HL-60 (cell line): ENCODE results near the gene SDF4.

ENCODE experiments used
- GABPA ChIP-seq: IDR thresholded peaks from 2 replicates; pipeline ENCODE4 v1.6.1; 2012; ENCODE audit warnings: low read depth
- POLR2AphosphoS5 ChIP-seq: IDR thresholded peaks from 2 replicates; pipeline ENCODE4 v1.6.1; 2012; ENCODE audit warnings: low read depth
- SPI1 ChIP-seq: IDR thresholded peaks from 2 replicates; pipeline ENCODE4 v1.6.1; 2012; ENCODE audit warnings: low read depth, mild to moderate bottlenecking, borderline replicate concordance
- TF ChIP-seq, protein P1 (sequence below): IDR thresholded peaks from one replicate; pipeline ENCODE4 v1.5.1; 2011; ENCODE audit warnings: low read length, control low read depth, inconsistent platforms; ENCODE audit not compliant: insufficient read depth
- TF ChIP-seq, protein P2 (sequence below): IDR thresholded peaks from 2 replicates; pipeline ENCODE4 v1.6.1; 2012; ENCODE audit warnings: low read depth; ENCODE audit not compliant: insufficient replicate concordance

DNA sequence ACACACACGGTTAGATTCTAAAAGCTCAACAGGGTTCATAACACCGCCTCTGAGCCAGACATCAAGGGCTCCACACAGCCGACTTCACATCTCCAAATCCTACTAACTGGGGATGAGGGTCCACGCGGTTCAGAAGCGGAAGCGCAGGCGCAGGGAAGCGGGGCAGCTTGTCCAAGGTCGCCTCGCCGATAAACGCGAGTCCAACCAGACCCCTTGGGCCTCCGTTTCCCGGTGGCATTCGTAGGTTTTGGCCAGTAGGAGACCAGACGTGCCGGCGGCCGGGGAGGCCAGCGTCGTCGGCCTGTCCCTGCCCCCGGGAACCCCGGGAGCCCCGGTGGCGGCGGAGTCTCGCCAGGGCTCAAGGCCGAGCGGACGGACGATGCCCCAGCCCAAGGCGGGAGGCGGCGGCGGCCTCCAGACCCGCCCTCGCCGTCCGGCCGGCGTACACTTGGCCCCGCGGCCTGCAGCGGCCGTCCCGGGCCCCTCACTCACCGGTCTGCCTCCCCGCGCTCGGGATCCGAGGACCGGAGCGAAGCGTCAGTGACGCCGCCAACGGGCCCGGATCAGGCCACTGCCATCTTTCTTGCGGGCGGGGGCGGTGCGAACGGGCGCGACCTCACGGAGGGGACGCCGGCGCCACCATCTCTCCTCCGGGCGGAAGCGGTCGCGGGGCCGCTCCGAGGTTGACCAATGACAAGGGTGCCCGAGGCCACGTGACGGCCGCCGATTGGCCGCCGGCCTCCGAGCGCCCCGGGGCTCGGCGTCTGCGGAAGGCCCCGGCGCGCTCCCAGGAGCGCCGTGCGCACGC is at the start of gene SDF4:
- TF ChIP-seq, protein P1, sequence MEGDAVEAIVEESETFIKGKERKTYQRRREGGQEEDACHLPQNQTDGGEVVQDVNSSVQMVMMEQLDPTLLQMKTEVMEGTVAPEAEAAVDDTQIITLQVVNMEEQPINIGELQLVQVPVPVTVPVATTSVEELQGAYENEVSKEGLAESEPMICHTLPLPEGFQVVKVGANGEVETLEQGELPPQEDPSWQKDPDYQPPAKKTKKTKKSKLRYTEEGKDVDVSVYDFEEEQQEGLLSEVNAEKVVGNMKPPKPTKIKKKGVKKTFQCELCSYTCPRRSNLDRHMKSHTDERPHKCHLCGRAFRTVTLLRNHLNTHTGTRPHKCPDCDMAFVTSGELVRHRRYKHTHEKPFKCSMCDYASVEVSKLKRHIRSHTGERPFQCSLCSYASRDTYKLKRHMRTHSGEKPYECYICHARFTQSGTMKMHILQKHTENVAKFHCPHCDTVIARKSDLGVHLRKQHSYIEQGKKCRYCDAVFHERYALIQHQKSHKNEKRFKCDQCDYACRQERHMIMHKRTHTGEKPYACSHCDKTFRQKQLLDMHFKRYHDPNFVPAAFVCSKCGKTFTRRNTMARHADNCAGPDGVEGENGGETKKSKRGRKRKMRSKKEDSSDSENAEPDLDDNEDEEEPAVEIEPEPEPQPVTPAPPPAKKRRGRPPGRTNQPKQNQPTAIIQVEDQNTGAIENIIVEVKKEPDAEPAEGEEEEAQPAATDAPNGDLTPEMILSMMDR = no peak
- TF ChIP-seq, protein P2, sequence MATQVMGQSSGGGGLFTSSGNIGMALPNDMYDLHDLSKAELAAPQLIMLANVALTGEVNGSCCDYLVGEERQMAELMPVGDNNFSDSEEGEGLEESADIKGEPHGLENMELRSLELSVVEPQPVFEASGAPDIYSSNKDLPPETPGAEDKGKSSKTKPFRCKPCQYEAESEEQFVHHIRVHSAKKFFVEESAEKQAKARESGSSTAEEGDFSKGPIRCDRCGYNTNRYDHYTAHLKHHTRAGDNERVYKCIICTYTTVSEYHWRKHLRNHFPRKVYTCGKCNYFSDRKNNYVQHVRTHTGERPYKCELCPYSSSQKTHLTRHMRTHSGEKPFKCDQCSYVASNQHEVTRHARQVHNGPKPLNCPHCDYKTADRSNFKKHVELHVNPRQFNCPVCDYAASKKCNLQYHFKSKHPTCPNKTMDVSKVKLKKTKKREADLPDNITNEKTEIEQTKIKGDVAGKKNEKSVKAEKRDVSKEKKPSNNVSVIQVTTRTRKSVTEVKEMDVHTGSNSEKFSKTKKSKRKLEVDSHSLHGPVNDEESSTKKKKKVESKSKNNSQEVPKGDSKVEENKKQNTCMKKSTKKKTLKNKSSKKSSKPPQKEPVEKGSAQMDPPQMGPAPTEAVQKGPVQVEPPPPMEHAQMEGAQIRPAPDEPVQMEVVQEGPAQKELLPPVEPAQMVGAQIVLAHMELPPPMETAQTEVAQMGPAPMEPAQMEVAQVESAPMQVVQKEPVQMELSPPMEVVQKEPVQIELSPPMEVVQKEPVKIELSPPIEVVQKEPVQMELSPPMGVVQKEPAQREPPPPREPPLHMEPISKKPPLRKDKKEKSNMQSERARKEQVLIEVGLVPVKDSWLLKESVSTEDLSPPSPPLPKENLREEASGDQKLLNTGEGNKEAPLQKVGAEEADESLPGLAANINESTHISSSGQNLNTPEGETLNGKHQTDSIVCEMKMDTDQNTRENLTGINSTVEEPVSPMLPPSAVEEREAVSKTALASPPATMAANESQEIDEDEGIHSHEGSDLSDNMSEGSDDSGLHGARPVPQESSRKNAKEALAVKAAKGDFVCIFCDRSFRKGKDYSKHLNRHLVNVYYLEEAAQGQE = no peak
- peak; percentile 52; the same call in 1 of the 2 replicates for TF ChIP-seq SPI1
- peak; percentile 64; the same call in 1 of the 2 replicates for TF ChIP-seq POLR2AphosphoS5
- TF ChIP-seq GABPA = no peak
